Activated CD4-positive, CD25-positive, alpha-beta regulatory T cell treated with anti-CD3 and anti-CD28 coated beads, Interleukin-2, amount 50 U/mL, for 24 hours (primary cell): ENCODE data around the gene ANO9.
"Not testable (repeated sequence)": the region's sequence is repeated elsewhere in the genome, so short reads cannot be mapped to it uniquely, and the experiment has no call there.

Experiments used
- ATAC-seq, 2 donors: fragments of 150-1000 bp; cut with Tn5 transposase; one replicate each; pipeline ENCODE4 v1.10.0; 2021; ENCODE audit warnings: mild to moderate bottlenecking in 1 of 2, moderate library complexity in 1 of 2

The ANO9 gene

GRCh38 chr11:469684-470560, 28.1 kb upstream of the ANO9 start:
- no peak for ATAC-seq

GRCh38 chr11:469026-469683, 27.3 kb upstream of the ANO9 start:
- ATAC-seq = not testable (repeated sequence)

GRCh38 chr11:468493-468892, 26.7 kb upstream of the ANO9 start:
- no peak for ATAC-seq

- no peak for ATAC-seq
Measured at GRCh38 chr11:468036-468435, 26.2 kb upstream of the ANO9 start.

- no peak for ATAC-seq
Measured at GRCh38 chr11:465896-466530, 24.2 kb upstream of the ANO9 start.

- ATAC-seq = no peak
Measured at GRCh38 chr11:464316-464715, 22.5 kb upstream of the ANO9 start.

- no peak for ATAC-seq
Measured at GRCh38 chr11:462107-462890, 20.5 kb upstream of the ANO9 start.

GRCh38 chr11:461626-462025, 19.8 kb upstream of the ANO9 start:
- ATAC-seq = no peak

GRCh38 chr11:460331-461199, 18.8 kb upstream of the ANO9 start:
- ATAC-seq = no peak

- ATAC-seq = no peak
Measured at GRCh38 chr11:459511-460220, 17.9 kb upstream of the ANO9 start.

- ATAC-seq = no peak
Measured at GRCh38 chr11:457111-457760, 15.4 kb upstream of the ANO9 start.

- peak; percentile 69 to 82 for ATAC-seq
Measured at GRCh38 chr11:456533-456932, 14.7 kb upstream of the ANO9 start.

- ATAC-seq = no peak
Measured at GRCh38 chr11:455566-456147, 13.8 kb upstream of the ANO9 start.

GRCh38 chr11:454801-455565, 13.2 kb upstream of the ANO9 start:
- ATAC-seq = no peak

- ATAC-seq = no peak
Measured at GRCh38 chr11:454043-454442, 12.2 kb upstream of the ANO9 start.

- ATAC-seq = no peak
Measured at GRCh38 chr11:453564-453963, 11.8 kb upstream of the ANO9 start.

- ATAC-seq = no peak
Measured at GRCh38 chr11:452916-453527, 11.2 kb upstream of the ANO9 start.

- no peak for ATAC-seq
Measured at GRCh38 chr11:452203-452744, 10.5 kb upstream of the ANO9 start.

- ATAC-seq = no peak
Measured at GRCh38 chr11:451738-452137, 9.9 kb upstream of the ANO9 start.
